NT2/D1 (cell line): ENCODE results near the gene VPS18.

Experiments used
- DNase-seq: peaks from one replicate; pipeline ENCODE4 v3.0.0-alpha.2; 2011; ENCODE audit warnings: low read depth, low spot score
- H3K27me3 ChIP-seq: 2 replicates; pipeline ENCODE4 v1.6.0; 2011; ENCODE audit warnings: mild to moderate bottlenecking; ENCODE audit not compliant: insufficient read length, insufficient read depth
- H3K36me3 ChIP-seq: 2 replicates; pipeline ENCODE4 v1.6.1; 2011; ENCODE audit warnings: mild to moderate bottlenecking, low read length, mixed read lengths; ENCODE audit not compliant: insufficient read depth, insufficient read length
- H3K4me1 ChIP-seq: 2 replicates; pipeline ENCODE4 v1.5.1; 2011; ENCODE audit not compliant: insufficient read depth, insufficient read length
- H3K4me3 ChIP-seq: 2 replicates; pipeline ENCODE4 v1.5.1; 2011; ENCODE audit warnings: low read depth; ENCODE audit not compliant: insufficient read length
- H3K9ac ChIP-seq: 2 replicates; pipeline ENCODE4 v1.6.0; 2011; ENCODE audit warnings: low read depth; ENCODE audit not compliant: insufficient read length
- H3K9me3 ChIP-seq: 2 replicates; pipeline ENCODE4 v1.5.1; 2011; ENCODE audit warnings: mild to moderate bottlenecking, low read length; ENCODE audit not compliant: insufficient read depth
- SUZ12 ChIP-seq: IDR thresholded peaks from 2 replicates; pipeline ENCODE4 v1.6.1; 2011; ENCODE audit not compliant: insufficient read length, insufficient read depth; ENCODE audit errors: extremely low read depth
- YY1 ChIP-seq: IDR thresholded peaks from 2 replicates; pipeline ENCODE4 v1.6.1; 2011; ENCODE audit not compliant: insufficient read length, insufficient read depth
- ZNF274 ChIP-seq: IDR thresholded peaks from 2 replicates; pipeline ENCODE4 v1.6.1; 2011; ENCODE audit warnings: mild to moderate bottlenecking, low read depth, low read length

VPS18 gene

GRCh38 chr15:40914486-40914885 is 20.2 kb downstream of the VPS18 start:
- Histone ChIP-seq H3K9me3 (no peaks in the 10 kb centered on the region), H3K27me3 (peaks cover 57% of the 10 kb centered on the region), H3K9ac (no peak overlapping the region), H3K4me3 (no peak overlapping the region), H3K36me3 (peaks cover 2% of the 10 kb centered on the region), H3K4me1 (peaks cover 34% of the 10 kb centered on the region)
- TF ChIP-seq ZNF274 (no peak), SUZ12 (no peak), YY1 (no peak)
- no peak for DNase-seq

- no peaks in the 10 kb centered on the region for H3K9me3 ChIP-seq
- H3K4me3 ChIP-seq = no peak overlapping the region
- H3K27me3 ChIP-seq = peaks cover 58% of the 10 kb centered on the region
- H3K4me1 ChIP-seq = peaks cover 34% of the 10 kb centered on the region
- TF ChIP-seq SUZ12 = no peak
- TF ChIP-seq ZNF274 = no peak
- TF ChIP-seq YY1 = no peak
- H3K9ac ChIP-seq = no peak overlapping the region
- H3K36me3 ChIP-seq = no peaks in the 10 kb centered on the region
- no peak for DNase-seq
These were observed 20.9 kb downstream of the VPS18 start for GRCh38 chr15:40915116-40915661.

- Histone ChIP-seq H3K27me3 (peaks cover 63% of the 10 kb centered on the region), H3K4me3 (no peak overlapping the region), H3K9ac (no peak overlapping the region), H3K36me3 (no peaks in the 10 kb centered on the region), H3K4me1 (peaks cover 31% of the 10 kb centered on the region), H3K9me3 (no peaks in the 10 kb centered on the region)
- no peak for DNase-seq
- TF ChIP-seq ZNF274 (no peak), SUZ12 (no peak), YY1 (no peak)
These were observed 21.4 kb downstream of the VPS18 start for GRCh38 chr15:40915679-40916078.

- TF ChIP-seq YY1 = no peak
- no peak for TF ChIP-seq ZNF274
- Histone ChIP-seq H3K9ac (no peak overlapping the region), H3K9me3 (no peaks in the 10 kb centered on the region), H3K4me1 (peaks cover 21% of the 10 kb centered on the region), H3K4me3 (no peak overlapping the region), H3K27me3 (peaks cover 82% of the 10 kb centered on the region), H3K36me3 (no peaks in the 10 kb centered on the region)
- no peak for DNase-seq
These were observed 23.3 kb downstream of the VPS18 start for GRCh38 chr15:40917585-40917984.

- Histone ChIP-seq H3K4me3 (no peak overlapping the region), H3K27me3 (peaks cover 88% of the 10 kb centered on the region), H3K9me3 (no peaks in the 10 kb centered on the region), H3K9ac (no peak overlapping the region), H3K4me1 (peaks cover 18% of the 10 kb centered on the region), H3K36me3 (no peaks in the 10 kb centered on the region)
- no peak for DNase-seq
- no peak for TF ChIP-seq YY1
- TF ChIP-seq ZNF274 = no peak
- TF ChIP-seq SUZ12 = no peak
These were observed 24.0 kb downstream of the VPS18 start for GRCh38 chr15:40918146-40918798.

GRCh38 chr15:40918799-40919392 is 24.6 kb downstream of the VPS18 start:
- no peaks in the 10 kb centered on the region for H3K36me3 ChIP-seq
- DNase-seq = no peak
- no peak overlapping the region for H3K9ac ChIP-seq
- peaks cover 94% of the 10 kb centered on the region for H3K27me3 ChIP-seq
- peaks cover 17% of the 10 kb centered on the region for H3K4me1 ChIP-seq
- TF ChIP-seq SUZ12 (no peak), ZNF274 (no peak), YY1 (no peak)
- no peak overlapping the region for H3K4me3 ChIP-seq
- H3K9me3 ChIP-seq = no peaks in the 10 kb centered on the region

- no peak for TF ChIP-seq YY1
- H3K4me3 ChIP-seq = no peak overlapping the region
- DNase-seq = no peak
- no peaks in the 10 kb centered on the region for H3K9me3 ChIP-seq
- H3K9ac ChIP-seq = no peak overlapping the region
- peaks cover 100% of the 10 kb centered on the region for H3K27me3 ChIP-seq
- H3K4me1 ChIP-seq = peaks cover 20% of the 10 kb centered on the region
- H3K36me3 ChIP-seq = no peaks in the 10 kb centered on the region
These were observed 27.8 kb downstream of the VPS18 start for GRCh38 chr15:40921949-40922607.
